ENCODE measurements around the gene MXD4.
A peak's percentile ranks its signal among the peaks of the same experiment; 100 is the strongest.

MXD4 gene, protein sequence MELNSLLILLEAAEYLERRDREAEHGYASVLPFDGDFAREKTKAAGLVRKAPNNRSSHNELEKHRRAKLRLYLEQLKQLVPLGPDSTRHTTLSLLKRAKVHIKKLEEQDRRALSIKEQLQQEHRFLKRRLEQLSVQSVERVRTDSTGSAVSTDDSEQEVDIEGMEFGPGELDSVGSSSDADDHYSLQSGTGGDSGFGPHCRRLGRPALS

DNA sequence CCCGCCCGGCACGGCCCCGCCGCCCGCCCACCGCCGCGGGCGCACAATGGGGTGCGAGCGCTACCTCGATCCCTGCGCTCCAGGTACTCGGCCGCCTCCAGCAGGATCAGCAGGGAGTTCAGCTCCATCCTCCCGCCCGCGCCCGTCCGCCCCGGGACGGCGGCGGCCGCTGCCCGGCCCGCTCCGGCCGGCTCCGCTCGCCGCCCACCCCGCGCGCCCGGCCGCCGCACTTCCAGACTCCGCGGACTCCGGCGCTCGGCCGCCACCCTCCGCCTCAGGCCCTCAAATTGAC is at the start of gene MXD4:
Gene MXD4, minus strand, starts transcription at position 257 of the 292 bp plus-strand sequence. Its CDS starts 129 bp downstream, at position 128.
- DNase-seq: no peak

DNA sequence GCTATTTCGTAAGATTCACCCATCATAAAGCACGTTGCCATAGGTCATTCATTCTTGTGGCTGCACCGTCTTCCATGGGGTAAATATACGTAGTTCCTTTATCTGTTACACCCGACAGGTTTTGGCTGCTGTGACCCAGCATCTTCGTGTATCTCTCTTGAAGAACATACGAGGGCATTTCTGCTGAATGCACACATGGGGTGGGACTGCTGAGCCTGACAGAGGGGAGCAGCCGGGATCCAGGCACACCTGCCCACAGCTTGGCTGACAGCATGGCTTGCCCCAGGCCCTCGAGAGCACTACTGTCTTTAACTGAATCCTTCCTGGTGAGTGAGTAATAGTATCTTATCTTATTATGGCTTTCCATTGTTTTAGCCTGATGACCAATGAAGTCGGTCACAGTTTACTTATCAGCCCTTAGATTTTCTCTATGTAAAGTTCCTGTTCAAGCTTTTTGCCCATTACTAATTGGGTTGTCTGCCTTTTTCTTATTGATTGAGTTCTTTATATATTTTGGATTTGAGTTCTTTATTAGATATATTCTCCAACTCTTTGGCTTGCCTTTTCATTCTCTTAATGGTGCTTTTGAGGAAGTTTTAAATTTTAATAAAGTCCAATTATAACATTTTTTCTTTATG is 45.0 kb upstream of the MXD4 start:
- no peak for DNase-seq

DNA sequence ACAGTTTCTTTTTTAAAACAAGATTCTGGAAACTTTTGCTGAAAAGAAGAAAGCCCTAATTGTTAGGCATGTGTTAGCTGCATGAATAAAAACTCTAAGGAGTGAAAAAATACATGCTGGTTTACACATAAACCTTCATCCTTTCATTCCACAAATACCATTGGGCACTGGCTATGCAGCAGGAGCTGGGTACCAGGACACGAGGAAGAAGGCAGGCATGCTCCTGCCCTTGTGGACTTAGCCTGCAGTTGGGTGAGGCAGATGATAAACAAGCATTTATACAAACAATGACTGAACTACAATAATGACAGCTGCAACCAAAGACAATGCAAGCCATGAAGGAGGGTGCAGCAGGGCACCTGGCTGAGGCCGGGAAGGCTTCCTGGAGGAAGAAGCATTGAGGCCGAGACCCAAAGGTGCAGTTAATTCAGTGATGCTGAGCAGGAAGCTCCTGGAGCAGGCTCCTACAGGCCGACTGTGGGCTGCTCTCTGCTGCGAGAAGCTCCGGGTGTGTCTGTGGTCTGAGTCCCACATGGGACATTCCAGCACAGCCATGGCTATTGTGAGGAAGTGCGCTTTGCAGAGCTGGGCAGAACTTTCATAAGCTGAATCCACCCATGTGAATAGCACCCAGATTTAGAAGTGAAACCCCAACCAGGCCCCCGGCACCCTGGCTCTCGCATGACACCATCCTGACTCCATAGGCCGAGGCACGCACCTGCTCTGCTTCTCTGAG is 44.0 kb upstream of the MXD4 start:
- DNase-seq: no peak

DNA sequence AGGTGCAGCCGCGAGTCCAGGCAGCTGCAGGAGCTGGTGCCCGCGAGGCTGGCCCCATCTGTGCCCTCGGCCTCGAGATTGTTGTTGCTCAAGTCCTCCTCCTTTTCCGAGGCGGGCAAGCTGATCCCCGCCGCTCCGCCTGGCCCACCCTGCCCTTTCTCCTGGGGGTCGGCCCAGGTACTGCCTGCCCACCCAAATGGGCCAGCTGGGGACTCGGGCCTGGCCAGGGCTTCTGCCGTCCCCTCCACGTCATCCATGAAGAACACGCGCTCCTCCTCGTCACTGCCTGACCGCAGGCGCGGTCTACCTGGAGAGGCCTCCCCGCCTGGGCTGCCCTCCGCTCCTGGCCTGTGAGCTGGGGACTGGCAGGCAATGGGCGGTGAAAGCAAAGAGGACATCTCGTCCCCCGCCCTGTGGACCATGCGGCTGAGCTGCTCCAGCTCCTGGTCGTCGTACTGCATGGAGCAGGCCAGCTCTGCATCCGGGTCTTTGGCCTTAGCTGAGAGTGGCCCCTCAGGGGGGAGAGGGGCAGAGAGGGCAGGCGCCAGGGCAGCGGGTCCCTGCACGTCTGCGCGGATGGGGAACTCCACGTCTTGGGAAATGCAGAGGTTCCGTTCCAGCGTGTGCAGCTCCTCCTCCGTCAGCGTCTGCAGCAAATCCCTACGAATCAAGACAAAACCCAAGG is 43.1 kb upstream of the MXD4 start:
- no peak for DNase-seq

- DNase-seq: no peak
These were observed 42.5 kb upstream of the MXD4 start for GRCh38 chr4:2304321-2304876.

DNA sequence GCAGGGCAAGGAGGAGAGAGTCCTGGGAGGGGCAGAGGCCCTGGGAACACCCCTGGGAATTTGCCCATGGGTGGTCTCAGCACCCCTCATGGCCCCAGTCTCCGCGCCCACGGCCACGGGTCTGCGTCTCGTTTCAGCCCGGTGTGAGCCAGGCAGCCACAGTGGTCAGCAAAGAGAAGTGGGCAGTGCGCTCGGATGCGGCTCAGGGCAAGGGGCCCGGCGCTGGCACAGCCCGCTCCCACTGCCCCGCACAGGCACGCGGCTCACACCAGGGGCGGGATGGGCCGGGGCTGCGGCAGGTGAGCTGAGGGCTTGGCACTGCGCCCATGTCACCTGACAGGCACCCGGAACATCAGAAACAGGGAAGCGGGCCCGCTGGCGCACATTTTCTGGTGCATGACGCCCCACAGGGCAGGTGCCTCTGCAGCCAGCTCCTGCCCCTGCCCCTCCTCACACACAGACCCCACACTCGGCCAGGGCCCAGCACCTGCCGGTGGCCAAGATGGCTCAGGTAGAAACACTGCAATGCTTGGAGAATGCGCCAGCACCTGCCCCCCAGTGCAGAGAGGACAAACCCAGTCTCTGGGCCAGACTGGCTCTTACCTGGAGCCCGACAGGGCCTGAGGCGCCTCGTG is 41.9 kb upstream of the MXD4 start:
- DNase-seq: no peak

DNA sequence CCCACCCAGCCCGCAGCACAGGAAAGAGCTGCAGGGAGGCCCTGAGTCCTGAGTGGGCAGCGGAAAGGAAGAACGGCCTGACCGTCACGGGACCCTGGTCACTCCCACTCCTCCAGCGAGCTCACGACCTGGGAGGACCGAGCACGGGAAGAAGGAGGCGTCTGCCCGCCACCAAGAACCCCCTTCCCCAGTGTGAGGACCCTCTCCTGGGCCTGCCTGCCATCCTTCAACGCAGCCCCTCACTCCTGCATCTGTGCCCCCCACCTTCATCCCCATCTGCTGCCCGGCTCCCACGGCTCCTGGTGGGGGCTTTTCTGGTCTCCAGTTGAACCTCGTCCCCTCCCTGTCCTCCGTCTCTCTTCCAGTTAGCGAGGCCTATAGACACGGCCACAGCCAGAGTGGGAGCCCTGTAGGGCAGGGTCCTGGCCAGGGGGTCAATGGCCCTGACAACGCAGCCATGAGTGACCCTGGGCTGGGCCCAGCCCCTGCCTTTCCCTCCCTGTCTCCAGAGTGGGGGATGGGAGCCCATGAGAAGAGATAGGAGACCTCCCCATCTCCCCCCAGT is 41.3 kb upstream of the MXD4 start:
- DNase-seq: no peak

DNA sequence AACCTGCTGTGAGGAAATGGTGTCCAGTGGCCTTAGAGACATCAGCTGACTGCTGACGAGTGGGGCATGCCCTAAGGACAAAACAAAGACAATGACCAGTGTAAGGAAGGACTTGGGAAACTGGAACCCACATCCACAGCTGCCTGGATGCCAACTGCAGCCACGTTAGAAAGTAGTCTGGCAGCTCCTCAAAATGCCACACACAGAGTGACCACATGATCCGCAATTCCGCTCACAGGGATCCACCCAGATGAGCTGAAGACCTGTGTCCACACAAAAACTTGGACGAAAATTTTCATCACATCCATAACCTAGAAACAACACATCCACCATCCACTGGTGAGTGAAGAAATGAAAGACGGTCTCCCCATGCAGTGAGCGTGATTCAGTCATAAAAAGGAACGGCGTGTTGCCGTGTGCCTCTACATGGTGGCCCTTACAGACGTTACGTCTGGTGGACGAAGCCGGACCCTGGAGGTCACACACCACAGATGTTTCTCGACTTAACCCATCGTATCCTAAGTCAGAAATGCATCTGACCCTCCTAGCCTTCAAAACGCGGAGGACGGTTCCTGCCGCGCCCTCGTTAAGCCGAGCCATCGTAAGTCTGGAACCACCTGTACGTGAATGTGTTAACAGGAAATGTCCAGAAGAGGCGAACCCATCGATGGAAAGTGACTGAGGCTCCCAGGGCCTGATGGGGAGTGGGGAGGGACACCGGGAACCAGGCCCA is 40.6 kb upstream of the MXD4 start:
- no peak for DNase-seq

GRCh38 chr4:2301806-2302205 is 39.9 kb upstream of the MXD4 start:
- DNase-seq: no peak

DNA sequence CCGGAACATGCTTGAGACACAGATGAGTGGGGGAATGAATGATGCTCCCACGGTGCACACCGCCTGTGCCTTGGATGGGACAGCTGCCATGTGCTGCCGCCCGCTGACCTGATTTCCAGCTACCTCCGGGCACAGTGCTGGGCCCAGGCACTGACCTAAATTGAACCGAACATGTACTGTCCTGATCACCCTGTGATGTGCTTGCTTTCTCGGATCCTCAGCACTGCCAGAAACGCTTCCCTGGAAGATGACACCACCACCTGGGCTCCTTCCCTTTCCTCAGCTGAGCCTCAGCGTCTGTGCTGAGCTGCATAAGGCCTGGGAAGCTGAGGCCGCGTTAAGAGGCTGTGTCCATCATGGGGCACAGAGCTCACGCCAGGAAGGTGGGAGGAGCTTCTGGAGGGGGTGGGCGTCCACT is 39.3 kb upstream of the MXD4 start:
- no peak for DNase-seq

GRCh38 chr4:2300431-2301224 is 38.7 kb upstream of the MXD4 start:
- DNase-seq: no peak

DNA sequence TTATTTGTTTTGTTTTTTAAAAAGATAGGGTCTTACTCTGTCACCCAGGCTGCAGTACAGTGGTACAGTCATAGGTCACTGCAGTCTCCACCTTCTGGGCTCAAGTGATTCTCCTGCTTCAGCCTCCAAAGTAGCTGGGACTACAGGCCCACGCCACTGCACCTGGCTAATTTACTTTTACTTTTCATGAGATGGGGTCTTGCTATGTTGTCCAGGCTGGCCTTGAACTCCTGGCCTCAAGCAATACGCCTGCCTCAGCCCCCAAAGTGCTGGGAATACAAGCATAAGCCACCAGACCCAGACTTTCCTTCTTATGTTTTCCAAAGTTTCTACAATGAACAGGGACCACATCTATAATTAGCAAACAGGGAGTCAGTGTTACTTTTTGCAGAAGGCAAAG is 37.9 kb upstream of the MXD4 start:
- DNase-seq: no peak

- DNase-seq: no peak
These were observed 36.7 kb upstream of the MXD4 start for GRCh38 chr4:2298532-2298991.

GRCh38 chr4:2297606-2298531 is 36.0 kb upstream of the MXD4 start:
- DNase-seq: no peak

DNA sequence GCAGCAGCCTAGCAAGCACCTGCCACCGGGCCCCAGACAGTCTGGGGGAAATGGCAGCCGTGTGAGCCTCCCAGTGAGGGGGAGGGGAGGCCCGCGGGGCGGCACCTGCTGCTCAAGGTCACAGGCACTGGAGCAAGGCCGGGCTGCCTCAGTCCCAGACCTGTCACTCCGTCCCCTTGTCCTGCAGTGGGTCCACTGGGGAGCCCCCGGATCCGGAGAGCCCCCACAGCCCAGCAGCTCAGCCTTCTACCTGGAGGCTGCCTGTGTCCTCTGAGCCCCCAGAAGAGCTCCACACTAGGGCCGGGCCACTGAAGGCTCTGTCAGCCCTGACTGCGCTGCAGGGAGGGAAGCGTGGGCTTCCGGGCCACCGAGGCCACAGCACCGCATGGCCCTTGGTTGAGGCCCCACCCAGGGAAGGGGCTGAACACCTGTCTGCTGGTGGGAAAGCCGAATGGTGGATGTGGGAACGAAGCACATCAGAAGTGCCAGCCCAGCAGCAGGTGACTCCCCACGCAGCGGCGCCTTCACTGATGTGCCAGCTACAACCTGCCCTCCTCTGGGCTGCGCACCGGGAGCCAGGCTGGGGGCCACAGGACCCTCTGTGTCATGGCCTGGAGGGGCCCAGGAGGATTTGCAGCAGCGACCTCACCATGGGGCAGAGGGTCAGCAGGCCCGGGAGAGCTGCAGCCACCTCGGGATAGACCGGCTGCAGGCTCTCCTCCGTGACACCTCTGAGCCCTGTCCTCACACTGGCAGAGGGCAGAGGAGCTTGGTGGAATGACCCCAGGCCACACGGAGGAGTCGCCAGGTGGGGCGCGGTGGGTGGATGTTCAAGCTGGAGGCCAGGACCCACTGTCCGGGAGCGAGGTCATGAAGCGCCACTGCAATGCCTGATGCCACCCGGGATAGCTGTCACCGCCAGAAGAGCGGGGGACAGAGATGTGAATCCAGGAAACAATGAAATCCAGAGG is 35.0 kb upstream of the MXD4 start:
- DNase-seq: peak in 1 of 2 experiments; percentile 34

GRCh38 chr4:2295900-2296442 is 34.1 kb upstream of the MXD4 start:
- no peak for DNase-seq

- DNase-seq: no peak
These were observed 33.6 kb upstream of the MXD4 start for GRCh38 chr4:2295500-2295899.

DNA sequence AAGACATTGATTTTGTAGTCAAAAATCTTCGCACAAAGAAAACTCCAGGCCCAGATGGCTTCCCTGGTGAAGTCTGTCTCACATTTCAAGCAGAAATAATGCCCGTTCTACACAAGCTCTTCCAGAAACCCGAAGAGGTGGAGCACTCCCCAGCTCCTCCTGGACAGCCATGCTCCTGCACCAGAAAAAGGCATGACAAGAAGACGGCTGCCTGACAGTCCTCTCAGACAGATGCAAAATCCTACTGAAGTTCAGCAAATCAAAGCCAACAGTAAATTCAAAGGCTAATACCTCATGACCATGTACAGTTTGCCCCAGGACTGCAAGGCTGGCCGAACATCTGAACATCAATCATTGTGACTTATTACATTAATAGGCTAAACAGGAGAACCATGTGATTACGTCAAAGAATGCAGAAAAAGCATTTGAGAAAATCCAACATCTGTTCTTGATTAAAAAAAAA is 30.8 kb upstream of the MXD4 start:
- DNase-seq: no peak

Measured in NCI-H2081 (cell line).